ENCODE data around the gene CTIF. TPM values are rescaled to one million over a fixed set of nuclear protein-coding genes. Genes with fewer than 3 reads are reported as not detected.

The CTIF gene
- total RNA-seq, 1 donor from 2014 or later = 35.1 TPM

DNA sequence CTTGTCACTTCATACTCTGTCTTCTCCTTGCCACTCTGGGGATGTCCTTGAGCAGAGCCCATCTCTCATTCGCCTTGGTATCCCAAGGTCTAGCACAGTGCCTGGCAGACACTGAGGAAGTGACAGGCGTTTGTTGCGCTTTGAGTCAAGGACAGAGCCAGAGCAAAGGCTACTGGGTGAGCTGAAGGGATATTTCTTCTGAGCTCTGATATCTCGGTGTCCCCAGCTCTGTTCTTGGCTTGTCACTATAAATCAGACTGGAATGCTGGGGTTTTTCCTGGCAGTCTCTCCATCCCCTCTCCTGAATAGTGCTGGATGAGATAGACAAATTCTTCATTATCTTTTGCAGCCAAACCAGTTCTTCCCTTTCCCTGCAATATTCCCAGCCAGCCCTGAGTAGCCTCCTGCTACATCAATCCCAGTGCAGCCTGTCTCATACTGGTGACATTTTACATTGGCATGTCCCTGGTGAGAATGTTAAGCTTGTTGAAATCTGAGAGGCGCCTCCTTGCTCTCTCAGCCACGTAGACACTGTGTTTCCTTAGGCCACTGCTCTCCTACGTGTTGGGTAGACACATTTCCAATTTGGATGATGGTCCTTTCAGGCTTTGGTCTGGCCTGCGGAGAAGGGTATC is 61.7 kb downstream of the CTIF start:
- no peak overlapping the region for H3K27ac ChIP-seq
- DNase-seq (ENCODE audit: extremely low spot score in 2 of 2) = no peak

DNA sequence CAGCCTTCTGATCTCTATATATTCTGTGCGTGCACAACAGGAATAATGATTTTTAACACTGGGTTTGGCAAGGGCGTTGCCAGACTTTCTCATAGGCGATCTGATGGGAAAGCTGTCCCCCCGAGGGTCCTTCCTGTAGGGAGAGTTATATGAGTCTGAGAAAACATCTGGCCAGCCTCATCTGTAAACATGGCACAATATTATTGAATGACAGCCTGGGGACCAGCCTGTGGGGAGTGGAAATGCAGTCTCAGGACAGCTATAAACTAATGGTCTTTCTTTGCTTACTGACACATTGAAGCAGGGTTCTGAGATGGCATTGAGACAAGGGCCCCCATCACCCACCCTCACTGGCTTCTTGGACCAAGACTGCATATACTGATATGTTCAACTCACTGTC is 62.5 kb downstream of the CTIF start:
- Histone ChIP-seq H3K27ac (no peak overlapping the region), H3K27me3 (no peaks in the 10 kb centered on the region), H3K9me3 (no peaks in the 10 kb centered on the region), H3K4me3 (no peak overlapping the region), H3K36me3 (no peaks in the 10 kb centered on the region), H3K4me1 (no peaks in the 10 kb centered on the region)
- DNase-seq (ENCODE audit: extremely low spot score in 2 of 2) = no peak
- TF ChIP-seq POLR2AphosphoS5 (IDR thresholded peaks at IDR 0.05; ENCODE audit: insufficient read depth in 1 of 2, low read depth in 1 of 2) (no peak), POLR2A (IDR thresholded peaks at IDR 0.05) (no peak)
- TF ChIP-seq, protein P1, sequence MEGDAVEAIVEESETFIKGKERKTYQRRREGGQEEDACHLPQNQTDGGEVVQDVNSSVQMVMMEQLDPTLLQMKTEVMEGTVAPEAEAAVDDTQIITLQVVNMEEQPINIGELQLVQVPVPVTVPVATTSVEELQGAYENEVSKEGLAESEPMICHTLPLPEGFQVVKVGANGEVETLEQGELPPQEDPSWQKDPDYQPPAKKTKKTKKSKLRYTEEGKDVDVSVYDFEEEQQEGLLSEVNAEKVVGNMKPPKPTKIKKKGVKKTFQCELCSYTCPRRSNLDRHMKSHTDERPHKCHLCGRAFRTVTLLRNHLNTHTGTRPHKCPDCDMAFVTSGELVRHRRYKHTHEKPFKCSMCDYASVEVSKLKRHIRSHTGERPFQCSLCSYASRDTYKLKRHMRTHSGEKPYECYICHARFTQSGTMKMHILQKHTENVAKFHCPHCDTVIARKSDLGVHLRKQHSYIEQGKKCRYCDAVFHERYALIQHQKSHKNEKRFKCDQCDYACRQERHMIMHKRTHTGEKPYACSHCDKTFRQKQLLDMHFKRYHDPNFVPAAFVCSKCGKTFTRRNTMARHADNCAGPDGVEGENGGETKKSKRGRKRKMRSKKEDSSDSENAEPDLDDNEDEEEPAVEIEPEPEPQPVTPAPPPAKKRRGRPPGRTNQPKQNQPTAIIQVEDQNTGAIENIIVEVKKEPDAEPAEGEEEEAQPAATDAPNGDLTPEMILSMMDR (IDR thresholded peaks at IDR 0.05) = no peak
- intact Hi-C loops (cut with DNase I) = no loop called here

More for the DNA sequence above, 61.7 kb downstream of the CTIF start:
- TF ChIP-seq POLR2A (IDR thresholded peaks at IDR 0.05) (no peak), POLR2AphosphoS5 (IDR thresholded peaks at IDR 0.05; ENCODE audit: insufficient read depth in 1 of 2, low read depth in 1 of 2) (no peak)
- TF ChIP-seq, protein P1 (IDR thresholded peaks at IDR 0.05) = no peak
- intact Hi-C loops (cut with DNase I) = no loop called here
- Histone ChIP-seq H3K36me3 (no peaks in the 10 kb centered on the region), H3K4me1 (no peaks in the 10 kb centered on the region), H3K4me3 (no peak overlapping the region), H3K27me3 (no peaks in the 10 kb centered on the region), H3K9me3 (no peaks in the 10 kb centered on the region)

DNA sequence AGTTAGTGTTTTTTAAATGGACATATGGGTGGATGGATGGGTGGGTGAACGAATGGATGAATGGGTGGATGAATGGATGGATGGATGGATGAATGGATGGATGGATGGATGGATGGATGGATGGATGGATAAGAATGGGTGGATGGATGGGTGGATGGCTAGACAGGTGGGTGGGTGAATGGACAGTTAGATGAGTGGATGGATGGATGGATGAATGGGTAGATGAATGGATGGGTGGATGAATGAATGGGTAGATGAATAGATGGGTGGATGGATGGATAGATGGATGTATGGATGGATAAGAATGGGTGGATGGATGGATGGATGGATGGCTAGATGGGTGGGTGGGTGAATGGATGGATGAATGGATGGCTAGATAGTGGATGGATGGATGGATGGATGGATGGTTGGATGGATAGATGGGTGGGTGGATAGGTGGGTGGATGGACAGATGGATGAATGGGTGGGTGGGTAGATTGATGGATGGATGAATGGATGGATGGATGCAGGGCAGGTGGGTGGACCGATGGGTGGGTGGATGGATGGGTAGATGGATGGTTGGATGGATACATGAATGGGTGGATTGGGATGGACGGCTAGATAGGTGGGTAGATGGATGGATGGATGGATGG is 64.0 kb downstream of the CTIF start:
- Histone ChIP-seq H3K27ac (no peak overlapping the region), H3K27me3 (no peaks in the 10 kb centered on the region), H3K36me3 (no peaks in the 10 kb centered on the region), H3K4me3 (no peak overlapping the region), H3K4me1 (peaks cover 9% of the 10 kb centered on the region), H3K9me3 (no peaks in the 10 kb centered on the region)
- intact Hi-C loops (cut with DNase I) = no loop called here
- no peak for TF ChIP-seq POLR2A (IDR thresholded peaks at IDR 0.05)
- DNase-seq (ENCODE audit: extremely low spot score in 2 of 2) = no peak

DNA sequence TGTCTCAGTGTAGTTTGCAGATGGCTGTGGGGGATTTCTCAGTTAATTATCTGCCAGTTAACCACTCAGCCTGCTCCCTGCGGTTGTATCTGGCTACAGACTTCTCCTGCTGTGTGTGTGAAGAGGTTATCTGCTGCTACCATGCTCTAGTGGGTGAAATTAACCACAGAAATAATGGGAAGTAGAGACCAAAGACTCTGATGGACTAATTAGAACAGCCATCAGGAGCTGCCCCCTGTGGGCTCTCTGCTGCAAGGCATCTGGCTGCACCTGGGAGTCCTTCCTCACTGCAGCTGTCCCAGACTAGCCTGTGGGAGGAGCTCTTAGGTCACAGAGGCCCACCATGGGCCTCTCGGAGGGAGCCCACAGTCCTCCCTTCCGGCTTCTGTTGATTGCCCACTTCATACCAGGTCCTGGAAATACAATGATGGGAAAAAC is 66.6 kb downstream of the CTIF start:
- peaks cover 14% of the 10 kb centered on the region for H3K4me1 ChIP-seq
- intact Hi-C loops (cut with DNase I) = no loop called here
- TF ChIP-seq, protein P1 (IDR thresholded peaks at IDR 0.05) = no peak
- TF ChIP-seq POLR2A (IDR thresholded peaks at IDR 0.05) = no peak
- no peak for TF ChIP-seq POLR2AphosphoS5 (IDR thresholded peaks at IDR 0.05; ENCODE audit: insufficient read depth in 1 of 2, low read depth in 1 of 2)

DNA sequence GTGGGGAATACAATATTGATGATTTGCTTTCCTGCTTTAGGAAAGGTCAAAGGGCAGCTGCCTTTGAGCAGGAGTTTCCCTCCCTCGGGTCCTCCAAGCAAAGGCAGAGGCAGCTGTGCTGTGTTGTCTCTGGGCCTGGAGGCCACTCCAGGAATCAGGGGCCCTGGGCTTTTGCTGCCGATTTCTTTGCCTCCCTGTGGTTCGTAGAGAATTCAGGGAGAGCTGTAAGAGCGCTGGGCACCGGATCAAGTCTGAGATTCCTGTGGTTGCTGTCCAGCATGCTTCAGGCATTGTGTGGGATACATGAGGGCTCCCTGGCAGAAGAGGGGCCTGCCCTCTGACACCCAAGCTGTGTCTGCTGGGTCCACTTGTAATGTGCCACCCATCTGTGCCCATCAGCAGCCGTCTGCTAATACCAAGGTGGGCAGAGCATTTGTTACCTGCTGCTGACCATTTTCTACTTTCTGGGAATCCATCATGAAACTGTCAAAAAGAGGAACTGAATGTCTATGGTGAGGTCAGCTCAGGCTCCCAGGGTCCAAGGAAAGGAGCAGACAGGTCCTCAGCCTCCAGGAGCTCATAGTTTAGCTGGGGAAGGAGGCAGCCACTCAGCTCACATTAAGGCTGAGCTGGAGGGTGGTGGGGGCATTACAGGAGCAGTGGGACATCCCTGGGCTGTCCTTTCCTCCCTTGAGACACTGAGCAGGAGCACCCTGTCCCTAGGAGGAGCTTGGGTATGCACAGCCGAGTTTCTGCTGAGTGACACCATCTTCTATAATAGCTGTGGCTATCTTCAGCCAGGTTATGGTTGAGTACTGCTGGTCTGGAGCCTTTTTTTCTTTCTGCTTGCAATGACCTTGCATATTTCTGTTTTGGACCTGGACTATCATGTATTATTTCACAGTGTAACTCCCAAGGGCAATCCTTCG is 68.5 kb downstream of the CTIF start:
- peaks cover 16% of the 10 kb centered on the region for H3K4me1 ChIP-seq
- intact Hi-C loops (cut with DNase I) = no loop called here
- no peaks in the 10 kb centered on the region for H3K9me3 ChIP-seq
- TF ChIP-seq, protein P1 (IDR thresholded peaks at IDR 0.05) = no peak
- TF ChIP-seq POLR2A (IDR thresholded peaks at IDR 0.05) (no peak), POLR2AphosphoS5 (IDR thresholded peaks at IDR 0.05; ENCODE audit: insufficient read depth in 1 of 2, low read depth in 1 of 2) (no peak)
- no peaks in the 10 kb centered on the region for H3K36me3 ChIP-seq
- no peak overlapping the region for H3K27ac ChIP-seq
- no peak overlapping the region for H3K4me3 ChIP-seq
- DNase-seq (ENCODE audit: extremely low spot score in 2 of 2) = no peak
- no peaks in the 10 kb centered on the region for H3K27me3 ChIP-seq

More for the DNA sequence above, 66.6 kb downstream of the CTIF start:
- no peak for DNase-seq (ENCODE audit: extremely low spot score in 2 of 2)
- H3K36me3 ChIP-seq = no peaks in the 10 kb centered on the region
- H3K27me3 ChIP-seq = no peaks in the 10 kb centered on the region
- no peak overlapping the region for H3K4me3 ChIP-seq
- H3K27ac ChIP-seq = no peak overlapping the region
- no peaks in the 10 kb centered on the region for H3K9me3 ChIP-seq
